H1 (cell line): ENCODE data around the gene LTF. TPM values are rescaled to one million over a fixed set of nuclear protein-coding genes. Genes with fewer than 3 reads are reported as not detected.

Source experiments
- HDAC2 ChIP-seq, 2 experiments: fragments of 300-600 bp in 1 of 2; sonication (generic) in 1 of 2; IDR thresholded peaks; 2 replicates each; pipeline ENCODE4 v1.6.1; 2011 to 2012; ENCODE audit warnings: low read depth in 2 of 2, low read length in 2 of 2, mild to moderate bottlenecking in 2 of 2, moderate library complexity in 2 of 2, borderline replicate concordance in 1 of 2, inconsistent platforms in 1 of 2
- polyA plus RNA-seq, 7 experiments: library from polyadenylated mRNA; depleted of rRNA in 3 of 7; stranded (reverse) in 5 of 7; unstranded in 2 of 7; fragments of >200 nt in 5 of 7; fragments of 200-250 nt in 2 of 7; gene quantifications; 1 replicate in 5 of 7; 2 replicates in 1 of 7; 4 replicates in 1 of 7; pipeline versions ENCODE4 v1.2.1 to v1.2.3, GENCODE V29; 2011 to 2013; ENCODE audit warnings: missing spikeins in 2 of 7, mixed read lengths in 2 of 7
- total RNA-seq: library from RNA; stranded (reverse); fragmentation: NEBNext Ultra II Directional; extraction: Animal tissue kit (Norgen Biotek cat#: 25700); gene quantifications from 2 replicates; pipeline ENCODE4 v1.2.1, GENCODE V29; 2021
- TF ChIP-seq, protein P1 (sequence below): IDR thresholded peaks from 2 replicates; pipeline ENCODE4 v1.6.1; 2011; ENCODE audit warnings: low read length, improper control_type of control experiment

The LTF gene
- total and polyA plus RNA-seq, 2 of the 8 experiments (the other 6 are each of a cell fraction or from before 2014, with no cell fraction given) = 0.23 to 0.99 TPM

DNA sequence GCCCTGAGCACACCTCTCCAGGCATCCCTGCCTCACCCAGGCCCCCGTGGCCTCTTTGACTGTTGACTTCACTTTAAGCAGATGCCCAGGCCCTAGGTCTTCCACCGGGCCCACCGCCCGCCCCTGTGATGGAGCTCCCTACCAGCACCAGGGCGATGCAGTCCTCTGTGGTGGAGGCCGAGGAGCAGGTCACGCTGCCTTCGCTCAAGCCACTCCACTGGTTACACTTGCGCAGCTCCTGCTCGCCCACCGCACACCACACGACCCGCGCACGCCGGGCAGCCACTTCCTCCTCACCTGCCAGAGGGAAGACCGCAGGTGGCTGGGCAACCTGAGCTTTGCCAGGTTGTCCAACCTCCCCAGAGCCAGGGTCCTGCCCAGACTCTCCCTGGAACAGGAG, 16.0 kb downstream of the LTF start (continued):
- no peak for TF ChIP-seq HDAC2 (IDR thresholded peaks at IDR 0.05; ENCODE audit: borderline replicate concordance in 1 of 2, low read depth in 2 of 2, low read length in 2 of 2)
- TF ChIP-seq, protein P1, sequence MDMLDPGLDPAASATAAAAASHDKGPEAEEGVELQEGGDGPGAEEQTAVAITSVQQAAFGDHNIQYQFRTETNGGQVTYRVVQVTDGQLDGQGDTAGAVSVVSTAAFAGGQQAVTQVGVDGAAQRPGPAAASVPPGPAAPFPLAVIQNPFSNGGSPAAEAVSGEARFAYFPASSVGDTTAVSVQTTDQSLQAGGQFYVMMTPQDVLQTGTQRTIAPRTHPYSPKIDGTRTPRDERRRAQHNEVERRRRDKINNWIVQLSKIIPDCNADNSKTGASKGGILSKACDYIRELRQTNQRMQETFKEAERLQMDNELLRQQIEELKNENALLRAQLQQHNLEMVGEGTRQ = no peak
- TF ChIP-seq, all 59 proteins: peak for 0
